GM18502 (cell line): ENCODE measurements around the gene KIAA1958.

Experiments used
- ATAC-seq: cut with Tn5 transposase; IDR thresholded peaks from one replicate; pipeline ENCODE4 v1.9.1; 2021; ENCODE audit warnings: mild to moderate bottlenecking; ENCODE audit not compliant: unreplicated experiment, poor library complexity

KIAA1958 gene

DNA sequence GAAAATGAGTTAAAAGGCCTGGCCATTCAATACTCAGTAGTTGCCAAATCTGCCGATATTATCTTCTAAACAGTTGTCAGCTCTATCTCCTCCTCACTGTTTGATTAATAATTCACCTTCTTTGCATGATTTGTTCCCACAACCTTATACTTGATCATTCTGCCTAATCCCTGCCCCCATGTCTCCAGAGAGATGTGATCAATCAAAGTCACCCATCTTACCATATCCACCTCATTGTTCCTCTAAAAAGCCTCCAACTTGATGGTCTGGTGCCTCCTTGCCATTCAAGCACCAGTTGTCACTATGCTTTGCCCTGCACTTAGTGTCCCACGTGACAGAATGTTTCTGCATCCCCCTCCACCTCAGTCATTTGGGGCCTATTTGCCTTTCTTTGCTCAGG lies 41.3 kb downstream of the KIAA1958 start:
- ATAC-seq, result no peak

DNA sequence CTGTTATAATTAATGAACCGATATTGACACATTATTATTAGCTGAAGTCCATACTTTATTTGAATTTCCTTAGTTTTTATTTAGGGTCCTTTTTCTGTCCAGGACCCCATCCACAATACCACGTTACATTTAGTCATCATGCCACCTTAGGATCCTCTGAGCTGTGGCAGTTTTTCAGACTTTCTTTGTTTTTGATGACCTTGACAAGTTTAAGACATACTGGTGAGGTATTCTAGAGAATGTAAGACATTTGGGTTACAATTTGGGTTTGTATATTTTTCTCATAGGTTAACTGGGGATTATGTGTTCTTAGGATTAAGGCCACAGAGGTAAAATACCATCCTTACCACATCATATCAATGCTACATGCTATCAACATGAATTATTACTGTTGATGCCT lies 42.7 kb downstream of the KIAA1958 start:
- ATAC-seq, result no peak

DNA sequence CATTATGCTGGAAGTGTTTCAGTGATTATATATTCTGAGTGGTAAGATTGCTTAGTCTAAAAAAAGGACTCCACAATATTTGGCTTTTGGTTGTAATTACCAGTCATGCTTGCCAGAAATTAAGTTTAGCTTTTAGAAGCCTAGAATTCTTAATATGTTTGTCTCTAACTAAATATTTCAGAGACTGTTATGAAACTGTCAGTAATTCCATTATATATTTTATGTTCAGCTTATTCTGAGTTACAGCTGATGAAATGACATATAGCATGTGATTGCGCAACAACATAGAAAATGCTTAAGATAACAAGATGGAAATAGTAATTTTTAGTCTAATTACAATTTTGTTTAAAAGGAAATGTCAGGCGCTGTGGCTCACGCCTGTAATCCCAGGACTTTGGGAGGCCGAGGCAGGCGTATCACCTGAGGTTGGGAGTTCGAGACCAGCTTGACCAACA lies 44.2 kb downstream of the KIAA1958 start:
- no peak for ATAC-seq

DNA sequence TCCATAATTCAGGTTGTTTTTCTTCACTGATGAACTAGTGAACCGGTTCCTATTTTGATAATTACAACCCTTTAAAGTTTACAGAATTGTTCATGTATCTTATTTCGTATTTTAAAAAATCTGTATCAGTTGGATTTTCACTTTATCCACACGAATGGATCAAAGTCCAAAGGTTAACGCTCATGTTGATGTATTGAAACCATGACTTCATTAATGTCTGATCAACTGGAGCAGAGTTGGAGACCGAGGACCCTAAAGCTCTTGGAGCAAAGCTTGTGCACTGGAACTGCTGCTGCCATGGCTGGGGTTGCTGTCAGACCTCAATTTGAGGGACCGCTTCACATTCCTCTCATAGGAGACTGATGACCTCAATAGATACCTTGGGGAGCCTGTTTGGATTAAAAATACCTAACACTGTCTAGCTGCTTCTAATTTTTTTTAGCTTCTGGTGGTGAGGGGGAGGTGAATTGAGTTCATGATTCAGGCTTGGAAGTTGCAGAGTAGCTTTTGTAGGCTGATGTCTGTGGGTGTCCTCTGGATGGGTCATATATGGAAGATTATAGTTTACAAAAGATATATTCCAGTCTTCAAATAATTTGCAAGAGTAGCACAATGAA lies 45.1 kb downstream of the KIAA1958 start:
- no peak for ATAC-seq

DNA sequence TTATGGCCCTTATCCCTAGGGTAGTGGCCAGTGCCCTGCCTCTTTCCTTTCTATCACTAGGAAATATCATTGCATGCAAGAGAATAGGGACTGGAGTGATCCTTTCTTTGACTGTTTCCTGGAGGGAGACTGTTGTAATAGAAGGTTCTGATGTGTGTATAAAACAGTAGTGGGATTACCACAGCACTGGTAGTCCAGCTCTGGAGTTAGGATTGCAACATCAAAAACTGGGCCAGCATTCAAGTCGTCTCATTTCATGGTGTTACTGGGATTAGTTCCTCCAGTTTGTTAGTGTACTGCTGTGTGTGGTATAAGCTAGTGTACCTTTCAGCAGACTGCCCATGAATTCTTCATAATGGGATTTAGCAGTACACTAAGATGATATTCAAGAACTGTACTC lies 45.8 kb downstream of the KIAA1958 start:
- ATAC-seq, result no peak

DNA sequence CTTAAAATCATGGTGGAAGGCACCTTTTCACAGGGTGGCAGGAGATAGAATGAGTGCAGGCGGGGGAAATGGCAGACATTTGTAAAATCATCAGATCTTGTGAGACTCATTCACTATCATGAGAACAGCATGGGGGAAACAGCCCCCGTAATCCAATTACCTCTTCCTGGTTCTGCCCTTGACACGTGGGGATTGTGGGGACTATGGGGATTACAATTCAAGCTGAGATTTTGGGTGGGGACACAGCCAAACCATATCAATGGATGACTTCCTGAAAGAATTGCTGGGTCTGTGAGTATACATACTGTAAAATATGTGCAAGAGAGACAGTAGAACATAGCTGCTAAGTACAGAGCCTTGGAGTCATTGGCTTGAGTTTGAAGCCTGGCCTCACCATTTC lies 47.0 kb downstream of the KIAA1958 start:
- no peak for ATAC-seq

DNA sequence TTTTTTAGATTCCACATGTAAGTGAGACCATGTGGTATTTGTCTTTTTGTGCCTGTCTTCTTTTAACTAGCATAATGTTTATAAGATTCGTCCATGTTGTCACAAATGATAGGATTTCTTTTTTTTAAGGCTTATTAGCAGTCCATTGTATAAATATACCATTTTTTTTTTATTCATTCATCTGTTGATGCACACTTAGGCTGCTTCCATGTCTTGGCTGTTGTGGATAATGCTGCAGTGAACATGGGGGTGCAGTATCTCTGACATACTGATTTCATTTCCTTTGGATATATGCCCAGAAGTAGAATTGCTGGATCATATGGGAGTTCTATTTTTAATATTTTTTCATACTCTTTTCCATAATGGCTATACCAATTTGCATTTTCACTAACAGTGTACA lies 48.7 kb downstream of the KIAA1958 start:
- ATAC-seq, result no peak

DNA sequence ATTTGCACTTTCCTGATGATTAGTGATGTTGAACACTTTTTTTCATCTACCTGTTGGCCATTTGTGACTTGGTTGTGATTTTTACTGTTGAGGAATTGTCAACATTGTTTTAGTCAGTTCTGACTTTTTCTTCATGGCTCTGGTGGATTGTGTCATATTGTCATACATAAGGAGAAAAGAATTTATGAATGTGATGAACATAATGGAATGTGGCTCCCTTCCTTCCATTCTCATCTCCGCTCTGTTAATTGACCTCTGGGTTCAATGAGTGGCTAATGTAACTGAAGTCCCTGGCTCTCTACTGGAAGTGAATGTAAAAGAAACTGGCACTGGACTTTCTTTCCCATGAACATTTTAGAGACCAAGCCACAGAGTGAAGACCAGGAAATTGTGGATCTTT lies 49.2 kb downstream of the KIAA1958 start:
- ATAC-seq, result no peak

DNA sequence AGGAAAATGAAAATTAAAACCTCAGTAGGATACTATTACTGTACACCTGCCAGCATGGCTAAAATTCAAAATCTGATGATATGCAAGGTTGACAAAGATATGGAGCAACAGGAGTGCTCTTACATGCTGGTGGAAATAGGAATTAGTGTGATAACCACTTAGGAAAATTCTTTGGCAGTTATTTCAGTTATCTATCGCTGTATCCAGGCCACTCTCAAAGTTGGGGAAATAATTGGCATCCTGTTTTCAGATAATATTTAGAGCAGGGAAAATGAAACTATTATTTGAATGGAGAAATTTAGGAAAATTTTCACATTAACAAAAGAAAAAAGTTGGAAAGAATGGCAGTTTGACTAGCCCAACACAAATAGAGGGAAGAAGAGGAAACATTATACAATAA lies 50.9 kb downstream of the KIAA1958 start:
- ATAC-seq, result no peak

DNA sequence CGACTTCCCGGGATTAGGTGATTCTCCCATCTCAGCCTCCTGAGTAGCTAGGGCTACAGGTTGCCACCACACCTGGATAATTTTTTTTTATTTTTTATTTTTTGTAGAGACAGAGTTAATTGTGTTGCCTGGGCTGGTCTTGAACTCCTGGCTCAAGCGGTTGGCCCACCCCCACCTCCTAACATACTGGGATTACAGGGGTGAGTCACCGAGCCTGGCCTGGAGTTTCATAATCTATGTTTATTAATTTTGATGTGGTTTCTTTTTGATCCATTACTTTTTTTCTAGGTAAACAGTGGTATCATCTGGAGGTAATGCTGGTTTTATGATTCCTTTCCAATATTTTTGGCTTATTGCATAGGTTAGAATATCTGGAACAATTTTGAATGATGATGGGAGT lies 54.2 kb downstream of the KIAA1958 start:
- no peak for ATAC-seq

DNA sequence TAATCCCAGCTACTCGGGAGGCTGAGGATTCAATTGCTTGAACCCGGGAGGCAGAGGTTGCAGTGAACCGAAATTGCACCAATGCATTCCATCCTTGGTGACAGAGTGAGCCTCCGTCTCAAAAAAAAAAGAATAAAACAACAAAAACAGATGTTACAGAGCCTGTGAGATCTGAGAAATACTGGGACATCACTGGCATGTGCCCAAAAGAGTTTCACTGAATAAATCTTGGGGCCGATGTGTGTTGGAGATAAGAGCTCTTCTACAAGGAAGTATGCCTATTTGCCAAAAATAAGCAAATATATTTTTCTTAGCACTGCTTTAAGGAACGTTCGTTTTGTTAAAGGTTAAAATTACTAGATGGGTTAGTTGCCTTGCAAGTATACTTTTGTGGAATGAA lies 55.1 kb downstream of the KIAA1958 start:
- ATAC-seq, result no peak

DNA sequence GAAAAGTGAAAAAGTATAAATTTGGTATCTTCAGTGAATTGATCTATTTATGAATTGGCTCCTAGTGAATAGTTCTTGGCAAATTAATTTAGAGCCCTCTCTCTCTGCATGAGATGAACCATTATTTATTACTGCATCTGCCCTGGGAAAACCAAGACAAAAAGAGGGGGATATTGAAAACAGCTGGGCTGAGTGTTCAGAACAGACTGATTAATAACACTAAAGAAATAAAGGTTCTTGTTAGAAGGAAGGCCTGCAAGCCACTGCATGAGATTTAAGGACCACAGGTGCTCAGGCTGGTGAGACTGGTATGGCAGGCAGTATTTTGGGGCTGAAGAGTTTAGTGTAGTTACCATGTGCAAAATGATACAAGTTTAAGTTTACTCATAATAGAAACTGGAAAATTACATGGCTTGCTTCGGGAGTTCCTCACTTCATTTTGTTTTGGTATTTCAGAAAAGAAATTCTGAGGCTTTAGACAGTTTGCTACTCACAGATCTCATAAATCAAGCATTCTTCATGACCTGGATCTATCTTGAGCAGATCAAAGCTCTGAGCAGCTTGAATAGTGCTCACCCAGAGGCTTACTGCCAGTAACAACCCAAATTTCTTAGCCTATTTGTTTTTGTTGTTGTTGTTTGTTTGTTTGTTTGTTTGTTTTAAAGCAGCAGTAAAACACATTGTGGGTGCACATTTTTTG lies 56.1 kb downstream of the KIAA1958 start:
- ATAC-seq, result no peak

DNA sequence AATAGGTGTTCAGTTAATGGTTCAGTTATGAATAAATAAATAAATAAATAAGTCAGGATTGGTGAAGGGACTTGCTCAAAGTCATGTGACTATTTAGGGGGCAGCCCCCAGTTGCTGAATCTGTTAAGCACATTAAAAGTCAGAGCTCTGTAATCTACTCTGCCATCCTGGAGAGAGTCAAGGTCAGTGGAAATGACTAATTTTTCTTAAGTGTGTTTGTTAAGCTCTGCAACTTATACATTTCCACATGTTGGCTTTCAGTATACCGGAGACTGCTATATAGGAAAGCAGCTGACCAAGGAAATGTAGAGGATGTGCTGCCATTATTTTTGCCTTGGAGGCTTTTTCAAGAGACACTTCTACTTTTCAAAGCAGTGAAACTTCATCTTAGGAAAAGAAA lies 57.9 kb downstream of the KIAA1958 start:
- no peak for ATAC-seq

DNA sequence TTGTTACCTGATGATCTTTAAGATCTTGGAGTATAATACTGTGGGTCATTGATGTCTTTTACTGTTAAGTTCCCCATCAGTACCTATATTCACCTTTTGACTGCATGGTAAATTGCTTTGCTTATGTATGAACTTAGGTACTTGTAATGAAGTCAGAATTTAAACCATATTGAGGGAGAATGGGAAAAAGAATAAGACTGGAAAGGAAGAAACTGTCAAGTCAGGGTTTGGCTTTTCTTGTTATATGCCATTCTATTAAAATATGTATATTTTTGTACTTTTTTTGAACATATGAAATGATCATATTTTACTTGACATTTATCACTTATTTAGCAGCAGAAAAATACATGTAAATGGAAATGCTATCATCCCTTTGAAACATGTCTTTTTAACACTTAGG lies 58.6 kb downstream of the KIAA1958 start:
- ATAC-seq, result no peak

DNA sequence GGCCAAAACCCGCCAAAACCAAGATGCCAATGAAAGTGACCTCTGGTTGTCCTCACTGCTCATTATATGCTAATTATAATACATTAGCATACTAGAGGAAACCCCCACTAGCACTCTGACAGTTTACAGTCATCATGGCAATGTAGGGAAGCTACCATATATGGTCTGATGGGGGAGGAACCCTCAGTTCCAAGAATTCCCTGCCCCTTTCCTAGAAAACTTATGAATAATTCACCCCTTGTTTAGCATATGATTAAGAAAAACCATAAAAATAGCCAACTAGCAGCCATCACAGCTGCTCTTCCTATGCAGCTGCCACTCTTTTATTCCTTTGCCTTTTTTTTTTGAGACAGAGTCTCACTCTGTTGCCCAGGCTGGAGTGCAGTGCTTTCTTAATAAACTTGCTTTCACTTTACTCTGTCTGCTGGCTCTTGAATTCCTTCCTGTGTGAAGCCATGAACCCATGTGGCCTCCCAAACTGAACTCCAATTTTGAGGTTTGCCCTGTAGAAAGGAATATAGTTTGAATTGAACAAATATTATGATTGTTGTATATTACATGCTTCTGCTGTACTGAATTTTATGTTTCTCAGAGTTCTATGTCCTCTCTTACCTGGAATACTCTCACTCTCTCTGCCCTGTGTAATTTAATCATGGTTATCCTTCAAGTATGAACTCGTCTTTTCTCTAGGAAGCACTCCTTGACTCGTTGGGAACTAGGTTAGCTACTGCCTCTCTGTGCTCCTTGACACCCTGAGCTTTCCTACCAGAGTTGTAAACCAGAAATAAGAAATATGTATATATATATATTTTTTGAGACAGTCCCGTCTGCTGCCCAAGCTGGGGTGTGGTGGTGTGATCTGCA lies 59.8 kb downstream of the KIAA1958 start:
- no peak for ATAC-seq

DNA sequence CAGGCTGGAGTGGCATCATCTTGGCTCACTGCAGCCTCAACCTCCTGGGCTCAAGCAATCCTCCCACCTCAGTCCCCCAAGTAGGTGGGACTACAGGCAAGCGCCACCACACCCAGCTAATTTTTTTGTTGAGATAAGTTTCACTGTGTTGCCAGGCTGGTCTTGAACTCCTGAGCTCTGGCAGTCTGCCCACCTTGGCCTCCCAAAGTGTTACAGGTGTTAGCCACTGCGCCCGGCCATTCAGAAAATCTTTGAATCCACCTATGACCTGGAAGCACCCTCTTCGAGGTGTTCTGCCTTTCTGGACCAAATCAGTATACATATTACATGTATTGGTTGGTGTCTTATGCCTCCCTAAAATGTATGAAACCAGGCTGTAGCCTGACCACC lies 61.4 kb downstream of the KIAA1958 start:
- no peak for ATAC-seq

DNA sequence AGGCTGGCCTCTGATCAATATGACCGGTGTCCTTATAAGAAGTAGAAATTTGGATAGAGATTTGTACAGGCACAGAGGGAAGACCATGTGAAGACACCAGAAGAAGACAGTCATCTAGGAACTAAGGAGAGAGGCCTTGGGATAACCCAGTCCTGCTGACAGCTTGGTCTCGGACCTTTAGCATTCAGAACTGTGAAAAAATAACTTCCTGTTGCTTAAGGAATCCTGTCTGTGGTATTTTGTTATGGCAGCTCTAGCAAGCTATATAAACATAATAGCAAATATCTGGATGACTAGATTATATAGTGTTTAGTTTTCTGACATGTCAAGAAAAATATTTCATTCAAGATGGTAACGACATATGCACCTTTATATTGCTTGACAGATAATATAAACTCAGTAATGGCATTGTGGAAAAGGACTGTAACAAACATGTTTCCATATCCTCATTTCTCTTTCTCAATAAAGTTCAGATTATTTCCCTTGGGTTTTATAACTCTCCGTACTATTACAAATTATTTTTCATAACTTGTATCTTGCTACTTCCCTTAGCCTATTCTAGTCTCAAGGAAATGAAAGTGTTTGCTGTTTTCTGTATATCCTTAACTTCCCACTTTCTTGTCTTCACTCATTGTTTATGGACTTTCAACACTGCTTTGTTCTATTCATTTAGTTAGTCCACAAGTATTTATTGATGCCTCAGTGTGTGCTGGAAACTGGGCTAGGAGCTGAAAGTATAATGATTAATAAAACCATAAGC lies 62.4 kb downstream of the KIAA1958 start:
- ATAC-seq, result no peak

DNA sequence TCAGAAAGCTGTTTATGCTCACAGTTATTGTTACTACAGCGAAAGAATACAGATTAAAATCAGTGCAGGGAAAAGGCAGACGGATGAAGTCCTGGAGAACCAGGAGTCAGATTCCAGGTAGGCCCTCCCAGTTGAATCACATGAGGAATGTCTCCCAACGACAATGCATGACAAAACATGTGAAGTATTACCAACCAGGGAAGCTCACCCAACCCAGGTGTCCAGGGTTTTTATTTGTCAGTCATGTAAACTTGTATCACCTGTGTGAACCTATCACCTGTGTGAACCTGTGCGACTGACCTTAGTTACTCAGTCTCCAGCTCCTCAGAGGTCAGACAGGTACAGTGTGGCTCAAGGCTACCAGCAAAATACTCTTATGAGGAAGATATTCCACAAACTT lies 63.9 kb downstream of the KIAA1958 start:
- no peak for ATAC-seq

DNA sequence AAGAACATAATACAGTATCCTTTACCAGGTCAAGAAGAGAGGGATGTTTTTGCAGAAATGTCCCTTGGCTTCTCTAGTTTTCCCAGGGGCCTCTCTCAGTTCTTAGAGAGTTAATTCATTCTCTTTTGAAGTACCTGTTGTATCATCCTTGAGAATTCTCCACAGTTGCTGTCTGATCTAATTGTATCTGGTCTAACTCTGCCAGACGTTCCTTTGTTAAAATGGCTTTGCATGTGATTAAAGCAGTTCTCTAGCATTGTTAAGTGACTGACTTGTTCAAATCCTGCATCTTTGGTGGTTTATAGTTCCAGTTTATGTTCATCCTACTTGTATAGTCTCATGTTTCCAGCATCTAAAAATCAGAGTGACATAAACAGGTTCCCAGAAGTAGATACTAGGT lies 65.0 kb downstream of the KIAA1958 start:
- no peak for ATAC-seq

DNA sequence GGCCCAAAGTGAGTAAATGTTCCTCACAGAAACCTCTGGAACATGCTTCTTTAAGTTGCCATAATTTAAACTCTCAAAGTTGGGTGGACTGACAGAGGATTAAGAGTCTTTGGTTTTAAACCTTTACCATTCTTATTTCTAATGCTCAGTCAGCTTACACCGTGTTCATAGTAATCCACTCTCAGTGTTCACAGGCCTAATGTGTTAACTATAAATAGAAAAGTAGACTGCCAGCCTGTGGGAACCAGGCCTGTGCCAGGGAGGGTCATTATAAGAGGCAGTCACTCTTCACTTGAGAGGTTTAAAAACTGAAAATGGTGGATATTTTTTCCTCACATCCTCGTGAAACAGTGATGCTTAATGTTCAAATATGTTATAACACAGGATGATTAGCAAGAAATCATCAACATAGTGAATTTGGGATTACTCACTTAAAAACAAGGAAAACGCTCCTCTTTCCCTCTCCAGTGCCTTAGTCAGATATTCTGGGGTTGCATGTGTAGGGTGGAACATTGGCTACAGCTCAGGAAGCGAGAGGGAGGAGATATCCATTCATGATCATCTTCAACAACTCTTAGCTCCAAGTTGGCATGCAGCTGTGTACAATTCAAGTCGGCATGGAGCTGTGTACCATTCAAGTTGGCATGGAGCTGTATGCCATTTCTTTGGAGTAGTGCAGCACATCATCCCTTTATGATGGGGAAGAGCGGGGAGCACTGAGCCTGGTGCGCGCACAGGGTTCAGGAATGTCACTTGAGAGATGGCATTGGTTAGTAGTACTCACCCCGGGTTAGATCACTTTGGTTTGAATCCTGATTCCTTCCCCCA lies 65.8 kb downstream of the KIAA1958 start:
- ATAC-seq, result no peak
